HG03025 (cell line): ENCODE results near the gene CRAMP1.

Source experiments
- ATAC-seq: cut with Tn5 transposase; IDR thresholded peaks from one replicate; pipeline ENCODE4 v1.9.1; 2021; ENCODE audit warnings: mild to moderate bottlenecking, moderate library complexity; ENCODE audit not compliant: unreplicated experiment, low FRiP score

The CRAMP1 gene

DNA sequence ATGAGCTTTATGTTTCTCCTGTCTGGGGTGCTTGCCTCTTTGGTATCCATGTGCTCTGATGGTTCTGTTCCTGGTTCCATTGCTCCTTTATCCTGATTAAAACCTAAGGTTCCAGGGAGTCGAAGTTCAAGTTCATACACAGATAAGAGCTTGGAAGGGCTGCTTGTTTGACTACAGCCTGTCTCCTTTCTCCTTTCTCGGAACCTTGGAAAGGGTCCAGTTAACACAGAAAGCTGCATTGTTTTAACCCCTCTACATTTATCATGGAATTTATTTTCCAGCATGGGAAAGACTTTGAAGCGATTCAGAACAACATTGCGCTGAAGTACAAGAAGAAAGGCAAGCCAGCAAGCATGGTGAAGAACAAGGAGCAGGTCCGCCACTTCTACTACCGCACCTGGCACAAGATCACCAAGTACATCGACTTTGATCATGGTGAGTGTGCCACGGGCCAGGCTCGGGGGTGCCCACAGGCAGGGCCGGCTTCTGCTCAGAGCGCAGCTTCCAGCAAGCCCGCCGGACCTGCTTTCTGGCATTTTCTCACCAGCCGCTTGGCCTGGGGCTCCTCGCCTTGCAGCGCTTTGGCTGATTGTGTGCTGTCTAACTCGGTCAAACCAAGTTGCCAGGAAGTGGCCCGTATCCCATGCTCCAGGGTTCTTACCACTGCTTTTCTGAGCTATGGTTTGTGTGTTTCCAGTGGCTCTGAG, 19.9 kb downstream of the CRAMP1 start:
- no peak for ATAC-seq

DNA sequence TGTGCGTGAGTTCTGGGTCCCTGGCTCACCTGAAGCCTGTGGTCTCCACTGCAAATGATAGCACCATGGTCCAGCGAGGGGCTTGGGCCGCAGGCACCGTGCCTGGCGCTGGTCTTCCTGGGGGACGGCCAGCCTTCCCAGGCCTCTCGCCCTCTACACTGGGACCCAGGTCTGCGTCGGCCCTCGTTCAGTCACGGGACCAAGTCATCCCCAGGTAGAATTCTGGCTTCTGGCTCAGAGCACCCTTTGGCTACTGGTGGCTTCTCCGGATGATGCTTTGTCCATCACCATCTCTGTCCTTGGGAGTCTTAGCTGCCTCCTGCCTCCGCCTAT, 20.4 kb downstream of the CRAMP1 start:
- ATAC-seq: no peak

DNA sequence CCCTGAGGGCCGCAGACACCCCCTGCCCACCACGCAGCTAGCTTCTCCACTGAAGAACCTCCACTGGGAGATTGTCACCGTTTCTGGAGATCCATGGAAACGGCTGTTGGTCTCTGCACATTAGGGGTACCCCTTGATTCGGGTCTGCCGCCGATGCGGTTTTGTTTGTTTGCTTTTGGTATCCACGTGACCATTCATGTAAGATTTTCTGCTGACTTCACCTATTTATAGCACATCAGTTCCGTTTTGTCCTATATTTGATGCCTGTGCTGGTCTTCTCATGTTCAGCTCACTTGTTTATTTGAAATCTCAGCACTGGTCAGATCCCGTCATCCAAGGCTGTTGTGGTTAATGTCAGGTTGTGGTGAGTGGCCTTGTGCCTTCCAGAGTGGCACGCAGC, 21.1 kb downstream of the CRAMP1 start:
- ATAC-seq: no peak

DNA sequence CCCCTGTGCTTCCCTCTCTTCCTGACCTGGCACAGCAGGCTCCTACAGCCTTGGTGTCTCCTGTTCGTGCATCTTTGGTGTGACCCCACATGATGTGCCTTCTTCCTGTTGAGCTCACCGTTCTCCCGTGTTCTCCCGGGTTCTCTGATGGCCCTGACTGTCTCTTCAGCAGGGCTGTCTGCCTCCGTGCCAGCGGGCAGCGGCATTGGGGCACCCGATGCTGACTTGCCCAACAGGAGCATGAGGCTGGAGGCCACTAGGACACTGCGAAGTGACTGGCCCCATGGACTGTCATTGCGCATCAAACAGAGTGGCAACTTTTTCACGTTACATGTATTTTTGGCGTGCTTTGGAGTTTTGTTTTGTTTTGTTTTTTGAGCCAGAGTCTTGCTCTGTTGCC, 22.4 kb downstream of the CRAMP1 start:
- ATAC-seq: no peak

DNA sequence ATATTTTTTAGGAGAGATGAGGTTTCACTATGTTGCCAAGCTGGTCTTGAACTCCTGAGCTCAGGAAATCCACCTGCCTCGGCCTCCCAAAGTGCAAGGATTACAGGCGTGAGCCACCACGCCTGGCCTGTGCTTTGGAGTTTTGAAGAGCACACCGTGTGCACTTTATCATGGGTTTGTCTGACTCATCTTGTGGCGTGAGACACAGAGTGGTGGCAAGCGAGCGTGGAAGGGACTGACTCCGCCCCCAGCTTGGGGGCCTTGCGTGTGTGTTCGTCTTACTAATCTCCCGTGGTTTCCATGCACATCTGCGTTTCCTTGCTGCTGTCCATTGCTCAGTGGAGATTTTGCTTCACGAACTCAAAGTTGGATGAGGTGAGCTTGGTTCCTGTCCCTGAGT, 22.9 kb downstream of the CRAMP1 start:
- ATAC-seq: no peak

DNA sequence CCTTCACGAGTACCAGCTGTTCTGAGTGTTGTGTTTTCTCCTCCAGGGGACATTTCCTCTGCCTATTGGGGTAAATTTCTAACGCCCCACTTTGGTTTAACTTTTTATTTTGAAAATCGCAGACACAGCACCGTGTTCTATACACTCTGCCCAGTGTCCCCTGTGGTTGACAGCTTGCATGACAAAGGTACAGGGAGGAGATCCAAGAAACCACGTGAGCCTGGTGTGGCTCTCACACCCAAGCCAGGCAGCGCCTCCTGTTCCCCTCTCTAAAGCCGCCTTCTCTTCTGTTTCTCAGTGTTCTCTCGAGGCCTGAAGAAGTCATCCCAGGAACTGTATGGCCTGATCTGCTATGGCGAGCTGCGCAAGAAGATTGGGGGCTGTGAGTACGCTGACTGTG, 25.4 kb downstream of the CRAMP1 start:
- no peak for ATAC-seq

DNA sequence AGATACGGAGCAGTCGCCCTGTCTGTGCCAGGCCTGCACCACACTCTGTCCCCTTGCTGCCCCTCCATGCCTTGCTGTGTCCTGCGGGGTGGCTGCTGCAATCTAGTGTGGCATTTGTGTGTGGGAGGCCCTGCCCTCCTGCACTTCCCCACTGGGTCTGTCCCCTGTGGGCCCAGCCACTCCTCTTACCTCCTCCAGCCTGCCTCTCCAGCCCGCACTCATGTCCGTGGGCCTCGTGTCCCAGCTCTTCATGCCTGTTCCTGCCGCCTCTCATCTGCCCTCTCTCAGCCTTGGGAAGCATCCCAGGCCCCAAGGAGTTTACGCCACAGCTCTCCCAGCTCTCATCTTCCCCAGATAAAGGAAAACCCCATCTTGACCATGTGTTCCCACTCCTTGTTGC, 26.6 kb downstream of the CRAMP1 start:
- ATAC-seq: no peak

DNA sequence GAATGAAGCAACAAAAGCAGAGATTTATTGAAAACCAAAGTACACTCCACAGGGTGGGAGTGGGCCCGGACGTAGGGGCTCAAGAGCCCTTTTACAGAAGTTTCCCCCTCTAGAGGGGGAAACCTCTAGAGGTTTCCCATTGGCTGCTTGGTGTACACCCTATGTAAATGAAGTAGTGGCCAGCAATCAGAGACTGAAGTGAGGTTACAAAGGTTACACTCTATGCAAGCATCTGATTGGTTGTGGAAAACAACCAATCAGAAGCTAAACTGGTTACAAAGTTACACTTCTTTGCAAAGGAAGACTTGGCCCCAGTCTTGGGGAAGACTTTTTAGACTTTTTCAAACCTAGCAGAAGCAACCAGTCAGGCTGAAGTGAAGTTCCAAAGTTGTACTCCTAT, 27.1 kb downstream of the CRAMP1 start:
- no peak for ATAC-seq

DNA sequence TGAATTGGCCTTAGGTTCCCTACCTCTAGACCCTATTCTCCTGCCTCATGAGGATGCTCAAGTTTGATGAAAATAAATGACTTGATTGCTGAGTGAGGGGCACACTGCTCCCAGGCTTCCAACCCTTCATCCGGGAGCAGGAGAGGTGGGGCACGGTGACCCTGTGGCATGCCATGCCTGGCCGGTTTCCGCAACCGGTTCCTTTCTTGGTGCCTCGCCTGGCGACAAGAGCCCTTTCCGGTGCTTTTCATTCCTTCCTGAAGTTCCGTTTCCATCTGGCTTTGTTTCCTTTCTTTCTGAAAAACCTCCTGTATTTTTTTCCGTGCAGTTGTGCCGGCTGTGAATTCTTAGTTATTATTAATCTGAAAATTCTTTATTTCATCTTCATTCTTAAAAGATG, 27.7 kb downstream of the CRAMP1 start:
- no peak for ATAC-seq

DNA sequence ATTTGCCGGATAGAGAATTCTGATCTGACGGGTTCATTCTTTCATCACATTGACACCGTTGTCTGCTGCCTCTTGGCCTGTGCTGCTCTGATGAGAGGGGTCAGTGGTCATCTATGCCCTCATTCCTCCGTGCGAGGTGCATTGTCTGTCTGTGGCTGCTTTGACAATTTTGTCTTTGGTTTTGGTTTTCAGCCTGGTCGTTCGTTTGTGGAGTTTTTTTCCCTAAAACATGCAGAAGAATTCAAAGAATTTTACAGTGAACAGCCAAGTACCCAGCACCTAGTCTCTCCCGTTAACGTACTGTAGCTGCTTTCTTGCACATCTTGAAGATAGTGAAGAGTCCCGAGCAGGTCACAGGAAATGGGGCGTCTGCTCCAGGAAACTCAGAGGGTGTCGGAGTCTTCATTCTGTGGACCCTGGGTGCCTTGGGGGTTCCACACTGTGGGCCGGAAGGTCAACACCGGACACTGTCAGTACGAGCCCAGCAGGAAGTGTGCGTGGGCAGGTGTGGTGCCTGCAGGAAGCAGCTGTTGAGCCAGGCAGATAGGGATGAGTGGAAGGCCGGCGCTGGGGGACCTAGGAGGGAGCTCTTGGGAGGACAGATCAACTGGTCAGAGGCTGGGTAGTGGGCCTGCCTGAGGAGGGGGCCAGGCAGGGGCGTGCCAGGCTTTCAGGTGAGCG, 28.2 kb downstream of the CRAMP1 start:
- no peak for ATAC-seq

DNA sequence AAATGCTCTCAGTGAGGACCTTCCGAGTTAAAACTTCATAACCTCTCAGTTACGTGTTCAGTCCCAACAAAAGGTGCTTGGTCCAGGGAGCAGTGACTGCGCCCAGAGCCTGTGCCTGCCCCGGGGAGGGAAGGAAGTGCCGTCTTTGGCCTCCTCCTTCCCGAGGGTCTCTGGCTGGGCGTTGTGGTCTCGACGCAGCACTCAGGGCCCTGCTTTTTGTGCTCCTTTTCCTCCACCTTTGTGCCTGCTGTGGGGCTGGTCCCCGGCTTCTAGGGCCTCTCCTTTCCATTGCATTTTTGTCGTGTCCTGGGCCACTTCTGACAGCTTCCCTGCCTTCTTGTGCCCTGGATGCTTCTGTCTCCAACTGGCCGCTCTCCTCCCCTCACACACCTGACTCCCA, 29.1 kb downstream of the CRAMP1 start:
- no peak for ATAC-seq

DNA sequence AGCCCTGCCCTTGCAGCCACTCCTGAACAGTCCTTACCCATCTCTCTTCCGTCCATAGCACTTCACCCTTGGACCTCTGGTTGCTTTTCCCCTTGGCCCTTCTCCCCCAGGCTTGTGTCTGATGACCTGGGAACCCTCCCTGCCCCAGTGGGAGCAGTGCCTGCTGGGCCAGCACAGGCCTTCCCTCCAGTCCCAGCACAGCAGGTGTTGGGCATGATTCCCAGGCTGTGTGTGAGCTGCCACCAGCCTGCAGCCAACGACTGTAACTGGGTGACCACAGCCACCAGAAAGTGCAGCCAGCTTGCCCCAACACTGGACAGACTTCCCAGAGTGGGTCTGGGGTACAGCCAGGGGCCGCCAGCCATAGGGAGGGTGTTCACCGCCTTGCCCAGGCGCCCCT, 30.0 kb downstream of the CRAMP1 start:
- ATAC-seq: no peak

DNA sequence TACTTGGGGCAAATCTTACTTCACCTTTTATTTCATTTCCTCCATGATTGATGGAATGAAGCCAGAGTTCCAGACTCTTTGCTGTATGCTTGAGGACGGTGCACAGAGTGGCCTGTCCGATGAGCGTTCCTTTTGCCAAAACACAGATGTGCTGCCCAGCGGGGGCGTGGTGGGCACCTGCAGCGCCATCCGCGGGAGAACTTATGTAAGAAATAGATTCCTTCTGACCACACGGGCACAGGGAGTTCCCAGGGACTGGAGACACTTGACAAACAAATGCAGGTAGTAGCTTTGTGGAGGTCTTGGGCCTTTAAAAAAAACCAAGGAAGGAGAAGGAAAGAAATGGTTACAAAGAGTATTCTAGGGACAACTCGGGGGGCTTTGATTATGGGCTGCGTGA, 30.6 kb downstream of the CRAMP1 start:
- ATAC-seq: no peak

DNA sequence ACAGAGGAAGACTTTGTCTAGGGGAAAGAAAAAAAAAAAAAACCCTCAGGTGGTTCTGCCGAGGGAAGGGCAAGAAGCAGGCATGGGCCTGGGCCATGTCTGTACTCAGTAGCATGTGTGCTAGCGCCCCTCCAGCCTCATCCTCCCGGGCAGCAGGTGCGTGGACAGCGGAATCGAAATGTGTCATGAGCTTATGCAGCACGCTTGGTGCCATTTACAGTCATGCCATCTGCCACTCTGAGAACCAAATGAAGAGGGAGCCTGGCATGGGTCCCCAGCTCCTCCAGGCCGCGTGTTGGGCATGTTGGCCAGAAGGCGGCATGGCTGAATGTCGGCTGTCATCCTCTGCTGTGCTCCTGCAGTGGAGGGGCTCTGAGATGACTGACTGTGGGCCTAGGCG, 31.4 kb downstream of the CRAMP1 start:
- ATAC-seq: no peak

DNA sequence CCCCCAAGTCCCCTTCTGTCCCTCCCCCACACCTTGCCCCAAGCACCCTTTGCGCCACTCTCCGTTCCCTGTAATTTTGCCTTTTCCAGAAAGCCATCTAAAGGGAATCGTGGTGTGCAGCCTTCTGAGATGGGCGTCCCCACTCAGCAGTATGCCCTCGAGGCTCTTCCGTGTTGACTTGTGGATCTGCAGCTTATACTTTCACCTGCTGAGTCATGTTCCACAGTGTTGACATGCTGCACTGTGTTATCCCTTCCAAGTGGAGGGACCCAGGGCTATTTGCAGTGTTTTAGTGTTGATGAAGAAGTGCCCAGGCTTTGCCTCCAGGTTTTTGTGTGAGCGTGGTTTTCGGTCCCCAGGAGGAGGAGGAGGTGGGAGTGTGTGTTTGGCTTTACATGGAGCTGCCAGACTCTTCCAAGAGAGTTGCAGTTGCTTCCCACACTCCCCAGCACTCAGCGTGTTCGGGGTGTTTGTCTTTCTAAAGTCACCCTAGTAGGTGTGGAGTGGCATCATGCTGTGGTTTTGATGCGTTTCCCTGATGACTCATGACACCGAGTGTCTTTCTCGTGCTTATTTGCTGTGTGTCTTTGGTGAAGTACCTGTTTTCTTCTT, 33.9 kb downstream of the CRAMP1 start:
- no peak for ATAC-seq

DNA sequence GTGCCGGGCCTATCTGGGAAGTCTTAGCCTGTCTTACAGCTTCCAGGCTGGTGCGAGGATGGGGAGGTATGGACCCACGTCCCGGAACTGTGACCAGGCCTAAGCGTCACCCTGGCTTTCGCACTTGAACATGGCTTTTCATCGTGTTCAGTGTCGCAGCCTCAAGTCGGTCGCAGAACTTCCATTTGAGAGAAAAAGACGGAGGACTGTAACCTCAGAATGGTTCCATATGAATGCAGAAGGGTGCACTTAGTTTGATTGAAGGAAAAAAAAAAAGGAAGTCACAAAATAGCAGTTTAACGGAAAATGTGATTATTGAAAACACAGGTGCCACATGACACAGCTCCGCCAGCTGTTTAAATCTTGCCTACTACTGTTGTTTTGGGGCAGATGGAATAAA, 35.7 kb downstream of the CRAMP1 start:
- no peak for ATAC-seq

DNA sequence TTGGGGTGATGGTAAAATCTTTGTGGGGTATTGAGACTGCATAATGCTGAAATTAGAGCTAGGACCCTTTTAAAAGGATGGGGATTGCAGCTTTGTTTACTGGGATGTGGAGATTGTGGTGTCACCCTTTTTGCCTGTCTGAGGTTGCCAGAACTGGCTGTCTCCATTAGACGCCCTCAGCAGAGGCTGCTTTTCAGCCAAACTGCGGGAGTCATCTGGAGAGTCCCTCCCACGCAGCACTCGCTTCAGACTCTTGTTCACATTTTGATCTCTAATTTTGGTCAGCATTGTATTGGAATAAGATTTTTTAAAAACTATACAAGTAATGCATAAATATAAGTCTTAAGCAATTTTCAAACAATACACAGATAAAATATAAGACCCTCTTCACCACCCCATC, 38.0 kb downstream of the CRAMP1 start:
- no peak for ATAC-seq

DNA sequence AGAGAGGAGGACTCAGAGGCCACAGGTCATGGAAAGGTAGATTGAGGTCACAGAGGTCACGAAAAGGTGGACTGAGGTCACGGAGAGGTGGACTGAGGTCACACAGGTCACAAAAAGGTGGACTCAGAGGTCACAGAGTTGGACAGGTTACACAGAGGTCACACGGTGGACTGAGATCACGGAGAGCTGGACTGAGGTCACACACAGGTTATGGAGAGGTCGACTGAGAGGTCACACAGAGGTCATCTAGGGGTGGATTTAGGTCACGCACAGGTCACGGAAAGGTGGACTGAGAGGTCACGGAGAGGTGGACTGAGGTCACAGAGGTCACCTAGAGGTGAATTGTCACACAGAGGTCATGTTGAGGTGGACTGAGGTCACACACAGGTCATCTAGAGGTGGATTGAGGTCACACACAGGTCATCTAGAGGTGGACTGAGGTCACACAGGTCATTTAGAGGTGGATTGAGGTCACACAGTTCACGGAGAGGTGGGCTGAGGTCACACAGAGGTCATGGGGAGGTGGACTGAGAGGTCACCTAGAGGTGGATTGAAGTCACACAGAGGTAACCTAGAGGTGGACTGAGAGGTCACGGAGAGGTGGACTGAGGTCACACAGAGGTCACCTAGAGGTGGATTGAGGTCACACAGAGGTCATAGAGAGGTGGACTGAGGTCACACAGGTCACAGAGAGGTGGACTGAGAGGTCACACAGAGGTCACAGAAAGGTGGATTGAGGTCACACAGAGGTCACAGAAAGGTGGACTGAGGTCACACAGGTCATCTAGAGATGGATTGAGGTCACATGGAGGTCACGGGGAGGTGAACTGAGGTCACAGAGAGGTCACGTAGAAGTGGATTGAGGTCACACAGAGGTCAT, 39.2 kb downstream of the CRAMP1 start:
- ATAC-seq: no peak

DNA sequence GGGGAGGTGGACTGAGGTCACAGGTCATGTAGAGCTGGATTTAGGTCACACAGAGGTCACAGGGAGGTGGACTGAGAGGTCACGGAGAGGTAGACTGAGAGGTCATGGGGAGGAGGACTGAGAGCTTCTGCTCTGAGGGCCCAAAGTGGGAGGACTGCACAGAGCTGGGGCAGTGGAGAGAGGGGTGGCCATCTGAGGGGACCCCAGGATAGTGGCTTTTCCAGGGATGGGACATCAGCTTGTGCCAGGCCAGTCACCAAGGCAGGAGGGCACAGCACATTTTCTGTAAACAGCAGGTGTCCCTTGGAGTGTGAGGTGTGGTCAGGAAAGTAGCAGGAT, 39.8 kb downstream of the CRAMP1 start:
- no peak for ATAC-seq

DNA sequence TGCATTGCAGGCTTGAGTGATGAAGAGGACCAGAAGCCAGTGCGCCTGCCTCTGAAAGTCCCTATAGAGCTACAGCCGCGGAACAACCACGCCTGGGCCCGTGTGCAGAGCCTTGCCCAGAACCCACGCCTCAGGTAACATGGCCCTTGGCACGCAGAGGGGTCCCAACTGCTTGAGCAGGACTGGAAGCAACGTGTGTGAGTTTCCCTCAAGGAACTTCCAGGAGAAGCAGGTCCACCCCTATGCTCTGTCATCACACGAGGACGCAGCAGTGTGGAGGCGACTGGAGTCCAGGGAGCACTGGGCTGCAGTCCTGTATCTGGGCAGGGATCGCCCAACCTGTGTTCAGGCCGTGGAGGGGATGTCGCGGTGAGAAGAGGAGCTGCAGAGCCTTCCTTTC, 40.9 kb downstream of the CRAMP1 start:
- no peak for ATAC-seq

DNA sequence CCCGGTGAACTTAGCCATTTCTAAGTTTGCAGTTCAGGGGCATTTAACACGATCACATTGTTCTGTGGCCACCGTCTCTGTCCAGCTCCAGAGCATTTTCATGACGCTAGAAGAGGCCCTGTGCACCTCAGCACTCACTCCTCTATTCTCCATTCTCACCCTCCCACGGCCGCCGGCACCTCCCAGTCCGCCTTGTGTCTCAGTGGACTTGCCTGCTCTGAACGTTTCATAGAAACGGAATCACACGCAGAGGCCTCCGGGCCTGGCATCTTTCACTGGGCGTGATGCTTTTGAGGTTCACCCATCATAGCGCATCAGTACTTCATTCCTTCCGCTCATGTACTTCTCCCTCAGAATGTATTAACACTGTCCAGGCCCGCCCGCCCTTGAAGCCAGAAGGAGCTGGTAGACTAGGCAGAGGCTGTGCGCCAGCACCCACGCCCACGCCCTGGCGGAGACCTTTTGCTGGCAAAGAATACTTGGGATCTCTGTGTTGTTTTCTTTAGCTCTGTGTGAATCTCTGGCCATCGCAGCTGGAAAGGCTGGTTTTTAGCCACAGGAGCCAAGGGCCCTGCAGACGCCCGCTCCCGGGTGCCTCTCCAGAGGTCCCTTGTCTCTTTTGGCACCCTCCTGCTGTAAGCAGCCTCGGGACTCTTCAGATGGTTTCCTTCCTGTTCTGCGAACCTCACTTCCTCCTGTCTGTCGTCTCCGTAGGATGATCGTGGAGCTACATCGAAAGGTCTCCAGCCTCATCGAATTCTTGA, 42.5 kb downstream of the CRAMP1 start:
- ATAC-seq: no peak
